GM18511 (cell line): Measurements from ENCODE around the gene FBXL15.
"Not testable (repeated sequence)": the region's sequence is repeated elsewhere in the genome, so short reads cannot be mapped to it uniquely, and the experiment has no call there.

Experiments used
- ATAC-seq: cut with Tn5 transposase; IDR thresholded peaks from one replicate; pipeline ENCODE4 v1.9.1; 2021; ENCODE audit warnings: mild to moderate bottlenecking, moderate library complexity; ENCODE audit not compliant: unreplicated experiment

Gene FBXL15

GRCh38 chr10:102452672-102453340 lies 32.2 kb downstream of the FBXL15 start:
- ATAC-seq: no peak

- no peak for ATAC-seq
Observed at GRCh38 chr10:102453502-102453901, 32.9 kb downstream of the FBXL15 start.

DNA sequence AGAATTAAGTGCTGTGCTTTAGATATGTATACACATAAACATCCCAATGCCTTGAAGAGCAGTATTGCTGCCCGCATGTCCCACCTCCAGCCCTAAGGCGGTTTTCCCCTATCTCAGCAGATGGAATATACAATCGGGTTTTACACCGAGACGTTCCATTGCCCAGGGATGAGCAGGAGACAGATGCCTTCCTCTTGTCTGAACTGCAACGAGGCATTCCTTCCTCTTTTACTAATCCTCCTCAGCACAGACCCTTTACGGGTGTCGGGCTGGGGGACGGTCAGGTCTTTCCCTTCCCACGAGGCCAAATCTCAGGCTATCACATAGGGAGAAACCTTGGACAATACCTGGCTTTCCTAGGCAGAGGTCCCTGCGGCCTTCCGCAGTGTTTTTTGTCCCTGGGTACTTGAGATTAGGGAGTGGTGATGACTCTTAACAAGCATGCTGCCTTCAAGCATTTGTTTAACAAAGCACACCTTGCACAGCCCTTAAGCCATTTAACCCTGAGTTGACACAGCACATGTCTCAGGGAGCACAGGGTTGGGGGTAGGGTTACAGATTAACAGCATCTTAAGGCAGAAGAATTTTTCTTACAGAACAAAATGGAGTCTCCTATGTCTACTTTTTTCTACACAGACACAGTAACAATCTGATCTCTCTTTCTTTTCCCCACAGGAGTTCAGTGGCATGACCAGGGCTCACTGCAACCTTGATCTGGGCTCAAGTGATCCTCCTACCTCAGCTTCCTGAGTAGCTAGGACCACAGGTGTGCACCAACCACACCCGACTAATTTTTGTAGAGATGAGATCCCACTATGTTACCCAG lies 34.2 kb downstream of the FBXL15 start:
- not testable (repeated sequence) for ATAC-seq

GRCh38 chr10:102455893-102456471 lies 35.3 kb downstream of the FBXL15 start:
- ATAC-seq: no peak

DNA sequence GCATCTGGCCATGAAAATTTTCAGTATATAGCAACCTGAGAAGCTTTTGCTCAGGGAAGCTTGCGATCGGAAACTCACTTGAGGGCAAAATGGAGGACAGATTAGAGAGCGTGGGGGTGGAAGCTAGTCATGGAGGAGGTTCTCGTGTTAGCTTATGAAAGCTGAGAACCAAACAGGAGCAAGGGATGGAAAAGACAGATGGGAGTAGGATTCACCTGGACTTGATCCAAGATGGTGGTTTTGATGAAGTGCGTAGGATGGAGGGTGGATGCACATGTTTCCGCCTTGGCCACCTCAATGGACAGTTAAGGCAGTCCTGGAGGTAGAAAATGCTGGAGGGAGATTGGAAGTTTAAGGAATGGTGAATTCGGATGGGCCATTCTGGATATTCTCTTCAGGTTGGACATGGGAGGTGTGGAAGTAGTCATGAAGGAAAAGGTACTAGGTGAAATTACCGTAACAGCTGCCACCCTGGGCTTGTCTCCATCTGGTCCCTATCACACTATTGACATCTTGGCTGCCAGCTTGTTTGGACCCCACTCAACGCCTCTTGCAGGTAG lies 37.0 kb downstream of the FBXL15 start:
- no peak for ATAC-seq

DNA sequence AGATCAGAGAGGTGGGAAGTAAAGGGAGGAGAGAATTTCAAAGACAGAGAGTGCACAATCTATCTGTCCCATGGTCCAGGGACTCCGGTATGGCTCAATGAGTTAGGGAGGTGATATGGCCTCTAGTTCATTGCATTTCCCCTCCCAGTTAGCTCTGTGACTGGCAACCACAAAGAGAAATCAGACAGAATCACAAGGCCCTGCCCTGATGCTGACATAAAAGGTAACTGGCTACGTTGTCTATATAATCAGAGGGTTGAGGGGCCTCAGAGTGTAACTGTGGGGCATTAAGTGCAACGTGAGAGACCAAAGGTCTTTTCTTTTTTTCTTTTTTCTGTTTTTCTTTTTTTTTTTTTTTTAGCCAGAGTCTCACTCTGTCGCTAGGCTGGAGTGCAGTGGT lies 38.0 kb downstream of the FBXL15 start:
- ATAC-seq: no peak

DNA sequence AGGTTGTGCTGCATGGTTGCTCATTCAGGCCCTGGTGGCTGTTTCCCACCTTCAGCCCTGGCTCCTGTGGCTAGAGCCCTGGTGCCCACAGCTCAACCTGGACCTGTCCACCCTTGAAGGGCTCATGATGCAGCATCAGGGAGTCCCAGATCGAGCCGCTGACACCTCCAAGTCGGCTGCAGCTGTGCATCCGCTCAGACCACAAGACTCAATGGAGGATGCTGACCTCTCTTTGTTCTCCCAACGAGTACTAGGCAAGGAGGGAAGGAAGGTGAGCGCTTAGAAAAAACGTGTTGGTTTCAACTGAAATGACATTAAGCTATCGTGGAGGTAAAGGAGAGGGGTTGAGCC lies 40.2 kb downstream of the FBXL15 start:
- ATAC-seq: peak; percentile 36

DNA sequence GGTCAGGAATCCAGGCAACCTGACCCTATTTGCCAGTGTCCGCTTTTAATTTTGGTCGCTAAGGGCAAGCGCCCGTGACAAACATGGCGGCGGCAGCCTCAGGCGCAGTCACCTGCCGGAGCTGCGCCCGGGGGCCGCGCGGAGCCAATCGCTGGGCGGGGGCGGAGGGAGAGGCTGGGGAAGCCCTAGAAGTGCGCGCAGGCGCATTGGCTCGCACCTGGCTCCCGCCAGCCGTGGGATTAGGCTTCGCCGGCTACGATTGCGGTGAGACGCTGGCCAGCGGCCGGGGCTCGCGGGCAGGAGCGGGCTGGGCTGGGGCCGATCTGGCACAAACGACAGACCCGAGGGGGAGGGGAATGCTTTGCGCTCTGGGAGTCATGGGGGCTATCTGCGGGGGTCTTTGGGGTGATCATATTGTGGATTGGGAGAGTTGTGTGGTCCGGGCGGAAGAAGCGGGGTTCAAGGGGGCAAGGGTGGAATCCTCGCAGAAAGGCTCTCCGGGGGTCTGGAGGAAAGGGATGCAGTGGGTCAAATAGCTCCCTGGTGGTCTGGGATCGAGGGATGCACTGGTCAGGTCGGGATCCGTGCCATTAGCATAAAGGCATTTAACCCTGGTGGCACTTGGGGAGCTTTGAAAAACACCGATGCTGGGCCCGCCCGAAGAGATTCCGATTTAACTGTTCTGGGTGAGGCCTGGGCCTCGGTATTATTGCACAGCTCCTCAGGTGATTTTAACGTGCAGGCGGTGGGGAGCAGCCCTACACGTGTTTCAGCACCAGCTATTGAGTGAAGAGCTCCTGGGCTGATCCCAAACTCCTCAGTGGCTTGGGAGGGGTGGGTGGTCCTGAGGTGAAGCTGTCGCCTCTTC lies 40.8 kb downstream of the FBXL15 start:
- ATAC-seq: peak; percentile 89

GRCh38 chr10:102462512-102463054 lies 41.9 kb downstream of the FBXL15 start:
- ATAC-seq: no peak

GRCh38 chr10:102463983-102464382 lies 43.3 kb downstream of the FBXL15 start:
- no peak for ATAC-seq

- no peak for ATAC-seq
Observed at GRCh38 chr10:102465466-102465865, 44.8 kb downstream of the FBXL15 start.

GRCh38 chr10:102467318-102467717 lies 46.7 kb downstream of the FBXL15 start:
- no peak for ATAC-seq

- no peak for ATAC-seq
Observed at GRCh38 chr10:102467971-102468438, 47.4 kb downstream of the FBXL15 start.

GRCh38 chr10:102468683-102469082 lies 48.0 kb downstream of the FBXL15 start:
- no peak for ATAC-seq

GRCh38 chr10:102470579-102471546 lies 50.2 kb downstream of the FBXL15 start:
- no peak for ATAC-seq
